ENCODE data around the gene KARS1.

GRCh38 chr16:75627851-75628250, 19.6 kb downstream of the KARS1 start:
- TF ChIP-seq CTCF (IDR thresholded peaks at IDR 0.05) (no peak), POLR2A (IDR thresholded peaks at IDR 0.05) (no peak)
